Adrenal gland (tissue), 12 donors: Measurements from ENCODE around the gene JPT1. TPM values are rescaled to one million over a fixed set of nuclear protein-coding genes. Genes with fewer than 3 reads are reported as not detected.

ENCODE experiments used
- DNase-seq, 7 donors: peaks; one replicate each; pipeline ENCODE4 v3.0.0-alpha.2; 2019 to 2020
- H3K27ac ChIP-seq, 5 donors: fragments of 200-600 bp; sonication (generic) in 4 of 5; 1 replicate in 3 of 5; 2 replicates in 2 of 5; pipeline versions ENCODE4 v1.5.1 to v1.8.0; 2016 to 2020; ENCODE audit warnings: mild to moderate bottlenecking in 1 of 5
- H3K27me3 ChIP-seq: fragments of 200-600 bp; 2 replicates; pipeline ENCODE4 v1.8.0; 2021
- H3K36me3 ChIP-seq, 2 donors: fragments of 200-600 bp; replicated peaks in 1 of 2; 1 replicate in 1 of 2; 2 replicates in 1 of 2; pipeline versions ENCODE4 v1.5.1 to v1.8.0; 2018 to 2022
- H3K4me1 ChIP-seq, 2 donors: fragments of 200-600 bp; replicated peaks in 1 of 2; 1 replicate in 1 of 2; 2 replicates in 1 of 2; pipeline versions ENCODE4 v1.5.1 to v1.8.0; 2018 to 2021
- H3K4me3 ChIP-seq, 4 donors: fragments of 200-600 bp; sonication (generic) in 3 of 4; one replicate each; pipeline ENCODE4 v1.5.1; 2016 to 2018
- H3K9me3 ChIP-seq, 3 donors: fragments of 200-600 bp; sonication (generic) in 1 of 3; replicated peaks in 1 of 3; 1 replicate in 2 of 3; 2 replicates in 1 of 3; pipeline versions ENCODE4 v1.5.1 to v1.8.0; 2016 to 2021
- POLR2A ChIP-seq, 2 donors: fragments of 450-650 bp; IDR thresholded peaks; one replicate each; pipeline ENCODE4 v1.6.1; 2017; ENCODE audit warnings: antibody characterized with exemption in 2 of 2, mild to moderate bottlenecking in 2 of 2, moderate library complexity in 1 of 2
- WGBS, 4 donors: extraction: QIAGEN DNeasy Blood & Tissue Kit in 2 of 4; methylation state at CpG; one replicate each; pipeline versions ENCODE4 v1.1.5 to v1.1.7; 2013 to 2017; 5-methylcytosine and 5-hydroxymethylcytosine counted together
- intact Hi-C, 2 donors: fragments of 100-400 bp; cut with DNase I; formaldehyde crosslinking; loops; one replicate each; pipeline versions ENCODE4 v1.14.1 to v1.15.0; 2022 to 2023
- polyA plus RNA-seq, 3 donors: library from polyadenylated mRNA; stranded (reverse); fragments of 200-250 nt in 2 of 3; fragments of 350-450 nt in 1 of 3; fragmentation: Illumina TruSeq in 1 of 3; extraction: RNeasy Lipid Tissue Mini Kit (QIAGEN cat#74804) in 1 of 3; gene quantifications; one replicate each; pipeline ENCODE4 v1.2.3, GENCODE V29; 2013 to 2014
- total RNA-seq, 9 donors: library from RNA; depleted of rRNA in 4 of 9; stranded (reverse); fragments of >200 nt in 4 of 9; fragments of 120-200 nt in 1 of 9; fragmentation: NEBNext Ultra II Directional in 1 of 9; extraction: Animal tissue kit (Norgen Biotek cat#: 25700) in 1 of 9; gene quantifications; one replicate each; pipeline versions ENCODE4 v1.1.0 to v1.2.4, GENCODE V29; 2013 to 2023
- TF ChIP-seq, protein P1 (sequence below), 6 experiments: fragments of 450-650 bp in 4 of 6; fragments of 200-600 bp in 2 of 6; sonication (generic) in 1 of 6; IDR thresholded peaks; 1 replicate in 5 of 6; 2 replicates in 1 of 6; pipeline versions ENCODE4 v1.5.1 to v1.8.0; 2016 to 2021; ENCODE audit warnings: antibody characterized with exemption in 6 of 6, mild to moderate bottlenecking in 2 of 6, moderate library complexity in 1 of 6
- donor health status: healthy with polysubstance abuse.
- donor health status: Bipolar disorder and iron deficiency.
- donor health status: DM: yes; HTN: yes; CAD: no.
- donor health status: DM: no; HTN: no; CAD: no.
- donor health status: DM: no; HTN: no; CAD: no.
- donor health status: DM: yes; HTN: yes; CAD: no.

JPT1 gene
- total and polyA plus RNA-seq, 12 donors: 34.2 to 232 (median 67.2) TPM

- WGBS, 4 donors: 80 to 97% (median 89%) methylated on average over 4 to 11 of the region's 11 CpGs
- Histone ChIP-seq H3K9me3 (no peaks in the 10 kb centered on the region), H3K4me1 (peaks cover 0 to 19% of the 10 kb centered on the region in 2 donors), H3K27ac (peak overlapping the region in 3 of 5 donors; percentile 25 to 77 (median 72)), H3K4me3 (peak overlapping the region in 1 of 4 donors; percentile 38), H3K36me3 (no peaks in the 10 kb centered on the region), H3K27me3 (no peaks in the 10 kb centered on the region)
- DNase-seq: no peak
- TF ChIP-seq POLR2A (IDR thresholded peaks at IDR 0.05): no peak
- TF ChIP-seq, protein P1, sequence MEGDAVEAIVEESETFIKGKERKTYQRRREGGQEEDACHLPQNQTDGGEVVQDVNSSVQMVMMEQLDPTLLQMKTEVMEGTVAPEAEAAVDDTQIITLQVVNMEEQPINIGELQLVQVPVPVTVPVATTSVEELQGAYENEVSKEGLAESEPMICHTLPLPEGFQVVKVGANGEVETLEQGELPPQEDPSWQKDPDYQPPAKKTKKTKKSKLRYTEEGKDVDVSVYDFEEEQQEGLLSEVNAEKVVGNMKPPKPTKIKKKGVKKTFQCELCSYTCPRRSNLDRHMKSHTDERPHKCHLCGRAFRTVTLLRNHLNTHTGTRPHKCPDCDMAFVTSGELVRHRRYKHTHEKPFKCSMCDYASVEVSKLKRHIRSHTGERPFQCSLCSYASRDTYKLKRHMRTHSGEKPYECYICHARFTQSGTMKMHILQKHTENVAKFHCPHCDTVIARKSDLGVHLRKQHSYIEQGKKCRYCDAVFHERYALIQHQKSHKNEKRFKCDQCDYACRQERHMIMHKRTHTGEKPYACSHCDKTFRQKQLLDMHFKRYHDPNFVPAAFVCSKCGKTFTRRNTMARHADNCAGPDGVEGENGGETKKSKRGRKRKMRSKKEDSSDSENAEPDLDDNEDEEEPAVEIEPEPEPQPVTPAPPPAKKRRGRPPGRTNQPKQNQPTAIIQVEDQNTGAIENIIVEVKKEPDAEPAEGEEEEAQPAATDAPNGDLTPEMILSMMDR (IDR thresholded peaks at IDR 0.05): no peak
- intact Hi-C loops: no loop called here
These were observed 65.6 kb downstream of the JPT1 start for GRCh38 chr17:75088465-75089417.

DNA sequence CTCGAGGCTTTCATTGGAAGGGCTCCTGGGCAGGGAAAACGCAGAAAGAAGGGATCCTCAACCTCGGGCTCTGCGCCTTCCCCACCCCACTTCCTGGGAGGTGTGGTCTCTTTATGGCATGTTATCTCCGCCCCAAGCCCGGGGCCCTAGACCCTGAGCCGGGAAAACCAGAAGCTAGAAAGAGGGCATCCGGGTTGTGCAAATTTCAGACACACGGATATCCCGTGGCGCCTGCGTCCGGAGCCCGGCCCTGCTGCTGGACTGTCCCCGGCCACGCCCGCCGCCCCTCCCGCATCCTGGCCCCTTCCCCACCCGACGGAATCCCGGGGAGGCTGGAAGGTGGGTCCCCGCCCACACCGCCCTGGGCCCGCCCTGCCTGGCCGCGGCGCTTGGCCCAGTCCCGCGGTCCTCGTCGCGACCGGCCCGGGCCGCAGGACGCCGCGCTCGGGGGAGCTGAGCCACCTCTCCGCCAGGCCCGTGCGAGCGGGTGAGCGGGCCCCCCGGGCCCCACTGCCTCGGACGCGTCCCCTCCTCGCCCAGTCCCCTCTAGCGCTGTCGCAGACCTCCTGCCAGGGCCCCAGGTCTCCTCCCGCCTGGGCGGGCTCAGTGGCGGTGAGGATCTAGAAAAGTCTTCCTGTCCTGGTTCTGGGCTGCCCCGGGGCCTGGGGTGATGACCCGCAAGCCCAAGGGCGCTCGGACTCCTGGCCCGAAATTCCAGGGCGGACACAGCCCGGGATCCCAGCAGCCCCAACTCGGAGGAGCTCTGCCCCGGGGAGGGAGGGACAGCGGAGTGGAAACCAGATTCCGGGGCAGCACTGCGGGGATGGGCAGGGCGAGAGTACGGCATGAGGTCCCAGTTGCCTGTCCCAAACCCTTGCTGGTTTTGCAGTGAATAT lies 66.5 kb downstream of the JPT1 start, which contains the start of gene SLC16A5:
Gene SLC16A5 (plus strand): TSS at position 397 of the 896 bp plus-strand sequence. CDS start 5,683 bp downstream, outside the sequence.
- Histone ChIP-seq H3K4me1 (peaks cover 0 to 19% of the 10 kb centered on the region in 2 donors), H3K36me3 (no peaks in the 10 kb centered on the region), H3K27me3 (no peaks in the 10 kb centered on the region), H3K4me3 (peak within 1 kb of the TSS in 1 of 4 donors; percentile 38), H3K27ac (peak within 1 kb of the TSS in 3 of 5 donors; percentile 26 to 77 (median 72)), H3K9me3 (no peaks in the 10 kb centered on the region)
- DNase-seq: peak; percentile 70 to 89 (median 75)
- intact Hi-C loops: no loop called here
- 25 to 40% (median 33%) methylated on average over 25 to 69 of the region's 69 CpGs for WGBS, 4 donors
- TF ChIP-seq, protein P1 (IDR thresholded peaks at IDR 0.05): no peak
- TF ChIP-seq POLR2A (IDR thresholded peaks at IDR 0.05): peak in 1 of 2 donors; percentile 32

GRCh38 chr17:75087182-75087557 lies 67.1 kb downstream of the JPT1 start:
- peak overlapping the region in 1 of 4 donors; percentile 38 for H3K4me3 ChIP-seq
- no peak for DNase-seq
- no peaks in the 10 kb centered on the region for H3K9me3 ChIP-seq
- TF ChIP-seq, protein P1 (IDR thresholded peaks at IDR 0.05): no peak
- no peak for TF ChIP-seq POLR2A (IDR thresholded peaks at IDR 0.05)
- peak overlapping the region in 3 of 5 donors; percentile 26 to 77 (median 72) for H3K27ac ChIP-seq
- 75 to 81% (median 79%) methylated on average over 12 of the region's 12 CpGs for WGBS, 4 donors
- peaks cover 0 to 19% of the 10 kb centered on the region in 2 donors for H3K4me1 ChIP-seq
- no peaks in the 10 kb centered on the region for H3K36me3 ChIP-seq
- no peaks in the 10 kb centered on the region for H3K27me3 ChIP-seq
- intact Hi-C loops: no loop called here
